ENCODE measurements around the gene CHRNA1.
A peak's percentile ranks its signal among the peaks of the same experiment; 100 is the strongest.
"Not testable (repeated sequence)": the region's sequence is repeated elsewhere in the genome, so short reads cannot be mapped to it uniquely, and the experiment has no call there.

Gene CHRNA1

DNA sequence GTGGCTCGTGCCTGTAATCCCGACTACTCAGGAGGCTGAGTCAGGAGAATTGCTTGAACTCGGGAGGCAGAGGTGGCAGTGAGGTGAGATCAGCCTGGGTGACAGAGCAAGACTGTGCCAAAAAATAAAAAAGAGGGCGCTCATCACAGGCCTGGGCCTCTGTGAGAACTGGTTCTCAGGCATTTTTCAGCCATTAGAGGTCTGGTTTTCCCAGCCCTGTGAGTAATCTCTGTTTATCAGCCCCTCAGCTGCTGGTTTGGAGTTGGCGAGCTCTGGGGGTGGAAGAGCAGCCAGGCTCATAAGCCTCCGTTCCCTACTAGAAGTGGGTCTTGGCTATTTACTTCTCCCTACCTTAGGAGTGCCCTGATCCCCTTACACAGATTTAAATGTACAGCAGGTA lies 53.1 kb downstream of the CHRNA1 start:
- DNase-seq: no peak

GRCh38 chr2:174709416-174710004 lies 54.8 kb downstream of the CHRNA1 start:
- not testable (repeated sequence) for DNase-seq

- no peak for DNase-seq
Observed at GRCh38 chr2:174708713-174709112, 55.6 kb downstream of the CHRNA1 start.

DNA sequence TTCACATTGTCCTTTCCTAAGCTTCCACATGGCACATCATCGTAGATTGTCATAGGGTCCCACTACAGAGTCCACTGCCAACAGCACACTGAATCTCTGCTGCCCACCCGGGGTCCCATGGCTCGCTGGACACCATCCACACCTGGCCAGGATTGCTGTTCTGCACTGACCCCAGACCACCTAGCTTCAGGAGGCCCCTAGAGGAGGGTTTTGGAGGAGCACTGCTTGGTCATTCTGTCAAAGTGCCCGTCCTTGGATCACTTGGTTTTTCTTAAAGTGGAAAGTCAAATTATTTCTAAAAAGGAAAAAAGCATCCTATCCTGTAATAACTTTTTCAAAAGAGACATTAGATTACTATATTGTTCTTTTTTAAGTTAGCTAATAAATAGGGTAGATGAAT lies 59.0 kb downstream of the CHRNA1 start:
- DNase-seq: no peak

DNA sequence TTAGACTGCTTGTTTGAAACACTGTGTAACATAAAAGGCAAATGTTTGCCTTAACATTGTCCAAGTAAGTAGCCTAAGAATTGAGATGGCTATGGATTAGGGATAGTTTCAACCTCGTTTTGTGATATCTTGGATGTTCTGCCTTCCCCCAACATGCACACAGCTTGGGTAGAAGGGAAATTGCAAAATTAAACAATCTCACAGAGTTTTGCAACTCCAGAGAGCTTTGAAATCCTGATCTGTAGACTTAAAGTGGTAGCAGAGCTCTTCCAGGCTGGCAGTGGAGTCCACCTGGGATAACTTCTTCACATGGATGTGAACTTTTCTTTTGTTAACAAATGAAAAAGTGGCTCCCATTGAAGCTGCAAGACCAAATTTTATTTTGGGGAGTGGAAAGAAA lies 59.6 kb downstream of the CHRNA1 start:
- DNase-seq: no peak

- no peak for DNase-seq
Observed at GRCh38 chr2:174704061-174704460, 60.2 kb downstream of the CHRNA1 start.

GRCh38 chr2:174703430-174703829 lies 60.8 kb downstream of the CHRNA1 start:
- DNase-seq: no peak

- DNase-seq: no peak
Observed at GRCh38 chr2:174702541-174702940, 61.7 kb downstream of the CHRNA1 start.

DNA sequence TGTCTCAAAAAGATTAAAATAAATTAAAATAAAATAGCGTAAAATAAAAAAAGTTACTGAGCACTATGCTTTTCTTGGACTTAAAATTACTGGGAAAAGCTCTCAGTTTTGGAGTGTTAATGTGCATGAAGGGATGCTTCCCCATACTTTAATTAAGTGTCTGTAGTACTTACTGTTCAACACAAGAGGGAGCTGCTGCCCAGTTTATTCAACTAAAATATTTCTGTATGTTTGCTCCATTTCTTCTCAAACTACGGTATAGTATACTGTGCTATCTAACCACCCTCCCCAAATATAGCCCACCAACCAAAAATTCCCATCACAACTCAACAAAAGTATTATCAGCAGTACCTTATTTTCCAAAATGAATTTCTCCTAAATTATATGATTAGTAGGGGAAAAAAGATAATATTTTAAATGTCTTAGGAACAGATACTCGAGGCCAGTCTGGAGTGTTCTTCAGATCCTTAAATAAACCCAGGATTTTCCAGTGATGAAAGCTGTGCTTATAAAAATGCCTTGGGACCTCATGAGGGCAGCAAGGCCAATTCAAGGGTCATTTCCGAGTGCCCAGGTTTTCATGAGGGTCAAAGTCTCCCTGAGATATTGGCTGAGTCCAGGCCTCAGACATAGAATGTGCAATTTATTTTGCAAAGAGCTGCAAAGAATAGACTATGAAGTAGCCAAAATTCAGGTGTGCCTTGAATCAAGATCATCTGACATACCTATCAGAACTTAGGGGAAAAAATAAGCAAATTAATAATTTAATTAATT lies 64.1 kb downstream of the CHRNA1 start:
- DNase-seq: peak; percentile 32
